Left lobe of liver (tissue), 2 donors: ENCODE measurements around the gene TMEM229B. TPM values are rescaled to one million over a fixed set of nuclear protein-coding genes. Genes with fewer than 3 reads are reported as not detected.
"Not testable (repeated sequence)": the region's sequence is repeated elsewhere in the genome, so short reads cannot be mapped to it uniquely, and the experiment has no call there.

Source experiments
- ATAC-seq: fragments of 200-7000 bp; cut with Tn5 transposase; one replicate; pipeline ENCODE4 v1.9.1; 2020; ENCODE audit warnings: mild to moderate bottlenecking, moderate library complexity
- DNase-seq: peaks from one replicate; pipeline ENCODE4 v3.0.0-alpha.2; 2020; ENCODE audit warnings: low spot score
- total RNA-seq: library from RNA; stranded (reverse); gene quantifications from one replicate; pipeline ENCODE4 v1.2.1, GENCODE V29; 2021
- donor health status: DM: no; HTN: no; CAD: no; lungs with moderate emphysema.
- donor health status: DM: no; HTN: yes; CAD: no.

TMEM229B gene
- total RNA-seq, 1 donor from 2014 or later: 0.93 TPM

- ATAC-seq (no peak), DNase-seq (no peak)
These were observed 29.2 kb downstream of the TMEM229B start for GRCh38 chr14:67459336-67459735.

- no peak for ATAC-seq
- DNase-seq: no peak
These were observed 30.7 kb downstream of the TMEM229B start for GRCh38 chr14:67457782-67458181.

DNA sequence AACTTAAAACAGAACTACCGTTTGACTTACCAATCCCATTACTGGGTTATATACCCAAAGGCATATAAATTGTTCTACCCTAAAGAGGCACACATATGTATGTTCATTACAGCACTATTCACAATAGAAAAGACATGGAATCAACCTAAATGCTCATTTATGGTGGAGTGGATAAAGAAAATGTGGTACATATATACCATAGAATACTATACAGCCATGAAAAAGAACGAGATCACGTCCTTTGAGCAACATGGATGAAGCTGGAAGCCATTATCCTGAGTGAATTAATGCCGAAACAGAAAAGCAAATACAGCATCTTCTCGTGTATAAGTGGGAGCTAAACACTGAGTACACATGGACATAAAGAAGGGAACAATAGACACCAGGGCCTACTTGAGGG, 31.8 kb downstream of the TMEM229B start:
- DNase-seq: no peak

DNA sequence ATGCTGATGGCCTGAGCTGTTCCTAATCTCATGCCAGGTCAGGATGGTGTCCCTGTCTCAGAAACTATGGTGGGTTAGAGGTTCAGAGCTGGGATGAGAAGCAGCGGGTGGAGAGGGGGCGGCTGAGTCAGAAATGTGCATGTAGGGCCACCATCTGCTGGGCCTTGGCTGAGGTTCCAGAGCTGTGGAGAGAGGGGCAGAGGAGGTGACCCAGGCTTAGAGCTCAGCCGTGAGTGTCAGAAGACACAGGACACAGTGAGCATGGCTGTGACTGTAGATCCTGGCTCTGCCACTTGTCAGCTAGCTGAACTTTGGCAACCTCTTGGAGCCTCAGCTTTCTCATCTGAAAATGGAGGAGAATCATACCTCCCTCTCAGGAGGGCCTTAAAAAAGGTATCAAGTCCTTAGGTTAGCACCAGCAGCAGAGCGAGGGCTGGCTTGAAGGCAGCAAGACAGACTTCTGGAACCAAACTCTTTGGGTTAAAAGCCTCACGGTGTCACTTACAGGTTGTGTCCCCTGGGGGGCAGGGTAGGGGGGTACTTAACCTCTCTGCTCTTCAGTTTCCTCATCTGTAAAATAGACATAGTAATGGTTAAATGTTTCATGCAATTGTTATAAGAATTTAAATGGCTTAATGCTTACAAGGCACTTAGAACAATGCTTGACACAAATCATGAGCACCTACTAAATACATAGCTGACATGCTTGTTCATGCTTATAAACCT, 34.8 kb downstream of the TMEM229B start:
- ATAC-seq: no peak
- DNase-seq: no peak

More for the DNA sequence above, 31.8 kb downstream of the TMEM229B start:
- no peak for ATAC-seq

GRCh38 chr14:67451667-67452066, 36.9 kb downstream of the TMEM229B start:
- ATAC-seq, DNase-seq: not testable (repeated sequence)

DNA sequence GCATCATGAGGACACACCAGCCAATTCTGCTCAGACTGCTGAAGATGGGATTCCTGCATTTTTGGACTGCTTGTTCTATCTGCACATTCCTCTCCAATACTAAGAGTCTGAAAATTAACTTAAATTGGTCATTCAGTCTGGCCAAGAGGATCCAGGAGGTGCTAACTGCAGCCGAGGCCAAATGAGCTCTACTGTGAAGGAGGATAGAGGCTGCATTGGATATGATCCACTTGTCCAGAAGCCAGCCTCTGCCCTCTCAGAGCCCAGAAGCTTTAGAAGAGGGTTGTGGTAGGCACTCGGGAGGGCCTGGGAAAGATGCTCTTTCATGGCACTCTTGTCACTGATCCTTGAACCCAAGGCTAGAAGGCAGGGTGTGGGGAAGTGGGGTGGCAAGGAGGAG, 39.4 kb downstream of the TMEM229B start:
- ATAC-seq: no peak
- no peak for DNase-seq

DNA sequence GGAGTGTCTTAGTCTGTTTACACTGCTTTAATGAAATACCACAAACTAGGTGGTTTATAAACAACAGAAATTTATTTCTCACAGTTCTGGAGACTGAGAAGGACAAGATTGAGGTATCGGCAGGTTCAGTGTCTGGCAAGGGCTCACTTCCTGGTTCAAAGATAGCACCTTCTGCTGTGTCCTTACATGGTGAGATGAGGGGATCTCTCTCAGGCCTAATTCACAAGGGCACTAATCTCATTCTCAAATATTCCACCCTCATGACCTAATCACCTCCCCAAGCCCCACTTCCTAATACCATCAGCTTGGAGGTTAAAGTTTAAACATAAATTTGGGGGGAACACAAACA, 41.5 kb downstream of the TMEM229B start:
- no peak for DNase-seq
- ATAC-seq: no peak

DNA sequence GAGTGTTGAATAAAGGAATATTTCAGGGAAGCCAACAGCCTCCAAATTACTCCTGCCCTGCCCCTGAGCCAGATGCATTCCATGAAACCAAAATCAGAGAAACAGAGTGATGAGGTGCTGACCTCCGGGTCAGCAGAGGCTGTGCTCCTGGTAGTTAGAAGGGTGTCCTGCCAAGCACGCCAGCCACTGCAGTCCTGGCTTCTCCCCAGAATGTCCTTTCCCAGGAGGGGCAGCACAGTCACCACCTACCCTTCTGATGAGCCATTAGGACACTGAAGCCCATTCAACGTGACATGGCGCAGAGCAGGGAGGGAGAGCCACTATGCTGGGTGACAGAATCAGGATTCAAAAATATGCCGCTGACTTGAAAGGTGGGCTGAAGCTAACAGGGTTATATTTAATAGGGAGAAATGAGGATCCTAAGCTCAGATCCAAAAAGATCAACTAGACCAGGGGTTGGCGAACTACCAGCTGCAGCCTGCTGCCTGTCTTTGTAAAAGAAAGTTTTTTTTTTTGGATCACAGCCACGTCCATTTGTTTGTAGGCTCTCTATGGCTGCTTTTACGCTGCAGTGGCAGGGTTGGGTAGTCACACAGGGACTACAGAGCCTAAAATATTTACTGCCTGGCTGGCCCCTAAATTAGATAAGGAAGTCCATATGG, 42.0 kb downstream of the TMEM229B start:
- ATAC-seq: no peak
- no peak for DNase-seq

DNA sequence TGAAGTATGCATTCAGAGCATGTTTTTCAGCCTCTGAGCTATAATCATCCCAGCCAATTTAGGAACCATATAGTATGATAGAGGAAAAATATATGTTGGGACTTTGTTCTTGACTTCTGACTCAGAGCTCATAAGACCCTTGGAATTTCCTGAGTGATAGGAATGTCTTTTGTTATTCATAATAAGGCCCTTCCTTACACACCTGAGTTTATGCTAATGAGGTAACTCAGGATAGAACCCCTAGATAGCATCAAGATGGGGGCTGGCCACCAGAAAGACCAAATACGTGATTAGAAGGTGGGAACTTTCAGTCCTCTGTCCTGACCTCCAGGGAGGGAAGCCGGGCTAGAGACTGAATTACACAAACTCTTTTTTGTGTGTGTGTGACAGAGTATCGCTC, 44.1 kb downstream of the TMEM229B start:
- ATAC-seq (no peak), DNase-seq (no peak)

GRCh38 chr14:67442139-67442906, 46.2 kb downstream of the TMEM229B start:
- DNase-seq (no peak), ATAC-seq (no peak)

DNA sequence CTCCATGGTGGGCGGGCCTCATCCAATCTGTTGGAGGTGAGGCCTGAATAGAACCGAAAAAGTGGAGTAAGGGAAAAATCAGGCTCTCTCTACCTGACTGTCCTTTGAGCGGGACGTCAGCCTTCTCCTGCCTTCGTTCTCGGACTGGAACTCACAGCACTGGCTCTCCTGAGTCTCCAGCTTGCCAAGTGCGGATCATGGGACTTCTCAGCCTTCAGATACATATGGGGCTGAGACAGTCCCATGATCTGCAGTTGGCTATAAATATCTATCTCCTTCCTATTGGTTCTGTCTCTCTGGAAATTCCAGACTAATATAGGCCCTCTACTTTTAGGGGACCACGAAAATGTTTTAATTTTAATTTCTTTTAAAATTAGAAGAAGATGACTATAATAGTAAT, 46.8 kb downstream of the TMEM229B start:
- ATAC-seq: no peak
- no peak for DNase-seq

DNA sequence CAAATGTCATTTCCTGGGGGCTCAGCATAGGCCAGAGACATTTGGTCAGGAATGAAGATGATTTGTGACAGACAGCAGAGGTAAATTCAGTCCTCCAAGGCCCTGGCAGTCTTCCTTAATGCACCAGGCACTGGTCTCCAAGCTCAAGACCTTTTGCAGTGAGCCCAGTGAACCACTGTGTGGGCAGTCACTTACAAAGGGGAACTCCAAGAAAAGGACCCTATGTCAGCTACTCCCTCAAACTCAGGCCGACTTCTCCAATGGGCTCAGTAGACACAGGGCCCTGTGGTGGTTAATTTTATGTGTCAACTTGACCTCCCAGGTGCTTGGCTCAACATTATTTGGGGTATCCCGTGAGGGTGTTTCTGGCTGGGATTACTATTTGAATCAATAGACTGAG, 47.3 kb downstream of the TMEM229B start:
- no peak for ATAC-seq

DNA sequence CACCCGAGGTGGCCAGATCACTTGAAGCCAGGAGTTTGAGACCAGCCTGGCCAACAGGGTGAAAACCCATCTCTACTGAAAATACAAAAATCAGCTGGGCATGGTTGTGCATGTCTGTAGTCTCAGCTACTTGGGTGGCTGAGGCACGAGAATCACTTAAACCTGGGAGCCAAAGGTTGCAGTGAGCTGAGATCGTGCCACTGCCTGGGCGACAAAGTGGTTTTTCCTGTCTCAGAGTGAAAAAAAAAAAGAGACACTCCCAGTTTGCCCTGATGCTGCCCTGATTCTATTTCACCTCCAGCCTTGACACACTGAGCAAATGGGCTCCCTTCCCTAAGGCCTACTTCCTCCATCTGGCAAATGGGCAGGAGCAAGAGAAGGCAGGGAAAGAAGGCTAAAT, 48.0 kb downstream of the TMEM229B start:
- no peak for ATAC-seq
- no peak for DNase-seq

More for the DNA sequence above, 47.3 kb downstream of the TMEM229B start:
- DNase-seq: no peak

DNA sequence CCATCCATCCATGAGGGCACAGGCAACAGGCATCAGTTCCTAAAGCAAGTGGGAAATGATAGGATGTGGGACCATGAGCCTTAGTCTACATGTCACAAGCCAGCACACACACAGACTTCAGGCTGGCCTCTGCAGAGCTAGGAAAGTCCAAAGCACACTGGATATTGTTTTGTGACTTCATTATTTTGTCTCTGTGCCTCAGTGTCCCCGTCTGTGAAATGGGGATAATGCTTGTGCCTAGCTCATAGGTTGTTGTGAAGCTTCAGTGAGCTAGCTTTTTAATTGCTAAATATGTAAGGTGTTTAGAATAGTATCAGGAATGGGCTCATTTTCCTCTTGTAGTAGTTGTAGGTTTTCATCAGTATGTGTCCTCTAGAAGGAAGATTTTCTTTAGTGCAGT, 49.6 kb downstream of the TMEM229B start:
- ATAC-seq (no peak), DNase-seq (no peak)

DNA sequence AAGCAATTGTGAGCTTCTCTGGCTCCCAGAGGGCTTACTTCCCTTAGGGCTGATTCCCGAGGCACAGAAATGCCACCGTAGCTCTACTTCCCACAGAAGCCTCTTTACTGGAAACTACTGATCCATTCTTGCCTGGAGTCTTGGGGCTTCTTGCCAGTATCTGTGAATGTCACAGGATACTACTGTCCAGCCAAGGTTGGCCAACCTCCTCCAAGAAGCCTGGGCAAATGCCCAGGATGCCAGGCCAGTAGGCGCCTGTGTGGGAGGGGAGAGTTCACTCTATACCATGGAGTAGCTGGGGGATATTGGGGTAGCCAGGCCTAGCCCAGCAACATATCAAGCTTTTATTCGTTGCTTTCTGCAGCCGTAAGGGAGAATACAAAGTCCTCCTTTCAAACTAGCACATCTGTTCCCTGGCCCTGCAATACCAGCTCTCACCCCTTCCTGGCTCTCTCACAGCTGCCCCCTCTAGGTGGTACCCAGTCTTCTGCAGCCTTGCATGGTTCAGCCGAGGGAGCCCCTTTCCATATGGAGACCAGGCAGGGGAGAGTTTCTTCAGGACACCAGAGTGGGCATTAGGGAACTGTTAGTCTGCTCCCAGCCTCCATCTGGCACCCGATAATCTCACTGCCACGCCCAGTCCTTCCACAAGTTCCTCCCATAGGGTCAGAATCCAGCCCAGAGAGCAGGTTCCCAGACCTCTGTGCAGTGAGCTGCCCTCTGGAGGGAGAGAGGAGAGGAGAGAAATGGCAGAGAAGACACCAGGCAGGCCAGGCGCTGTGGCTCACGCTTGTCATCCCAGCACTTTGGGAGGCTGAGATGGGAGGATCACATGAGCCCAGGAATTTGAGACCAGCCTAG, 52.3 kb downstream of the TMEM229B start:
- ATAC-seq (no peak), DNase-seq (no peak)

GRCh38 chr14:67435603-67436002, 52.9 kb downstream of the TMEM229B start:
- DNase-seq: no peak
- no peak for ATAC-seq

DNA sequence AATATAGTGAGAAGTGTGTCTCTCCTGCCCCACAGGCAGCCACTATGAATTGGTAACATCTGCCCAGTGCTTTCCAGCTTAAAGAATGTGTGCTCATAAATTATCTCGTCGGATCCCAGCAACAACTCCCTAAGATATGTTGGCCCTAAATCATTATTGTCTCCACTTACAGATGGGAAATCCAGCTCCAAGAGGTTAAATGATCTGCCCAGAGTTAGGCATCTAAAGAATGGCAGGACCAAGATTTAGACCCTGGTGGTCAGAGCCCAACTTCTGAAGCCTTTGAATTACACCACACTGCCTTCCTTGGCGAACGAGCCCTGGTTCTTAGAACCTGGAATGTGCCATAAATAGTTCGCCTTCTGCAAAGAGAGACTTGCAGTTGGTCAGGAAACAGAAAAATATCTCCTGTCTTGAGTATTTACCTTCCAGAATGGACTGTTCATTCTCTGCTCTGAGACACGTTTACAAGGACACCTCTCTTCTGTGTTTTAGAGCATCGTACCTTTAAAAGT, 56.4 kb downstream of the TMEM229B start:
- DNase-seq (no peak), ATAC-seq (no peak)

- ATAC-seq (no peak), DNase-seq (no peak)
These were observed 58.9 kb downstream of the TMEM229B start for GRCh38 chr14:67429510-67430205.

- peak; percentile 49 for ATAC-seq
- DNase-seq: no peak
These were observed 60.0 kb downstream of the TMEM229B start for GRCh38 chr14:67428501-67429031.
